Hepatocyte (in vitro differentiated cells): ENCODE data around the gene APC2. TPM values are rescaled to one million over a fixed set of nuclear protein-coding genes. Genes with fewer than 3 reads are reported as not detected.

ENCODE experiments used
- DNase-seq: peaks from one replicate; pipeline ENCODE4 v3.0.0-alpha.2; 2016; ENCODE audit warnings: low spot score
- H2AFZ ChIP-seq: fragments of 200-600 bp; sonication (generic); 2 replicates; pipeline ENCODE4 v1.6.0; 2016; ENCODE audit warnings: antibody characterized with exemption, mild to moderate bottlenecking
- H3K27ac ChIP-seq: fragments of 200-600 bp; sonication (generic); 2 replicates; pipeline ENCODE4 v1.5.1; 2016; ENCODE audit warnings: mild to moderate bottlenecking
- H3K27me3 ChIP-seq: fragments of 200-600 bp; sonication (generic); 2 replicates; pipeline ENCODE4 v1.6.1; 2016
- H3K36me3 ChIP-seq: fragments of 200-600 bp; sonication (generic); replicated peaks from 2 replicates; pipeline ENCODE4 v1.5.1; 2016; ENCODE audit warnings: low read depth; ENCODE audit not compliant: insufficient read depth
- H3K4me1 ChIP-seq: fragments of 200-600 bp; sonication (generic); 2 replicates; pipeline ENCODE4 v1.5.1; 2016; ENCODE audit warnings: mild to moderate bottlenecking, moderate library complexity; ENCODE audit not compliant: insufficient read depth
- H3K4me2 ChIP-seq: fragments of 200-600 bp; sonication (generic); 2 replicates; pipeline ENCODE4 v1.6.0; 2016
- H3K4me3 ChIP-seq: fragments of 200-600 bp; sonication (generic); 2 replicates; pipeline ENCODE4 v1.5.1; 2016; ENCODE audit warnings: mild to moderate bottlenecking
- H3K79me2 ChIP-seq: fragments of 200-600 bp; sonication (generic); 2 replicates; pipeline ENCODE4 v1.6.0; 2017; ENCODE audit warnings: mild to moderate bottlenecking
- H3K9me2 ChIP-seq: fragments of 200-600 bp; sonication (generic); replicated peaks from 2 replicates; pipeline ENCODE4 v1.6.0; 2017; ENCODE audit warnings: mild to moderate bottlenecking; ENCODE audit not compliant: insufficient read depth
- H3K9me3 ChIP-seq: fragments of 200-600 bp; sonication (generic); 2 replicates; pipeline ENCODE4 v1.5.1; 2016; ENCODE audit warnings: low read depth, mild to moderate bottlenecking
- H4K20me1 ChIP-seq: fragments of 200-600 bp; sonication (generic); 2 replicates; pipeline ENCODE4 v1.6.0; 2016; ENCODE audit warnings: mild to moderate bottlenecking; ENCODE audit not compliant: insufficient read depth, poor library complexity, severe bottlenecking
- EZH2 ChIP-seq: fragments of 200-600 bp; sonication (generic); IDR thresholded peaks from 2 replicates; pipeline ENCODE4 v1.6.1; 2016; ENCODE audit warnings: antibody characterized with exemption, mild to moderate bottlenecking, borderline replicate concordance
- EZH2phosphoT487 ChIP-seq: fragments of 200-600 bp; sonication (generic); IDR thresholded peaks from one replicate; pipeline ENCODE4 v1.6.1; 2018; ENCODE audit warnings: antibody characterized with exemption, mild to moderate bottlenecking, low read depth, moderate library complexity; ENCODE audit not compliant: unreplicated experiment, severe bottlenecking
- WGBS: methylation state at CpG from one replicate; pipeline ENCODE4 v1.1.6; 2016; ENCODE audit warnings: low lambda C conversion rate; ENCODE audit errors: missing lambda C conversion rate; 5-methylcytosine and 5-hydroxymethylcytosine counted together
- polyA plus RNA-seq: library from polyadenylated mRNA; unstranded; fragments of >200 nt; fragmentation: Nextera tagmentation; extraction: Ambion mirVana; gene quantifications from 2 replicates; pipeline ENCODE4 v1.2.1, GENCODE V29; 2016
- total RNA-seq: library from RNA; depleted of rRNA; stranded (reverse); fragments of >200 nt; gene quantifications from 2 replicates; pipeline ENCODE4 v1.2.3, GENCODE V29; 2014
- TF ChIP-seq, protein P1 (sequence below): fragments of 200-600 bp; sonication (generic); IDR thresholded peaks from 2 replicates; pipeline ENCODE4 v1.5.1; 2016; ENCODE audit warnings: antibody characterized with exemption, mild to moderate bottlenecking; ENCODE audit not compliant: poor library complexity

APC2 gene
- total and polyA plus RNA-seq, 2 experiments from 2014 or later, result 0.36 to 1.2 TPM

DNA sequence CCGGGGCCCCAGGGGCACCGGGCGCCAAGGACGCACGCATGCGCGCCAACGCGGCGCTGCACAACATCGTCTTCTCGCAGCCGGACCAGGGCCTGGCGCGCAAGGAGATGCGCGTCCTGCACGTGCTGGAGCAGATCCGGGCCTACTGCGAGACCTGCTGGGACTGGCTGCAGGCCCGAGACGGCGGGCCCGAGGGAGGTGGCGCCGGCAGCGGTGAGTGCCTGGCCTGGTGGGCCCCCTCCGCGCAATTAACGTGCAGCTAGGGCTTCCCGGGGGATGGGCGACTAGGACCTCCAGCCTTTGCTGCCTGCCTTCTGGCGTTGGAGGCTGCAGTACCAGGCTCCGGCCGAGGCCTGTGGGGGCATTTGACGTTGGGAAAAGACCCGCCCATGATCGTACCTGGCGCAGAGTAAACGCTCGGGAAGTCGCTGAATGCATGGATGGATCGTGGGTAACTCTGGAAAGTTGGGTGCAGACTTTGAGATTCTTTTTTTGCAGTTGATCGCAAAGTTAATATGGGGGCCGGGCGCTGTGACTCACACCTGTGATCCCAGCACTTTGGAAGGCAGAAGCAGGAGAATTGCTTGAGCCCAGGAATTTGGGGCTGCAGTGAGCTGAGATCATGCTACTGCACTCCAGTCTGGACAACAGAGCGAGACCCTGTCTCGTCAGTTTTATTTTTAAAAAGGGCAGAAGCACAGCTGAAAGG lies 7.3 kb downstream of the APC2 start:
- TF ChIP-seq EZH2 (peak; percentile 47), EZH2phosphoT487 (no peak)
- Histone ChIP-seq H3K9me2 (no peaks in the 10 kb centered on the region), H3K36me3 (no peaks in the 10 kb centered on the region), H3K27me3 (peaks cover 50% of the 10 kb centered on the region), H3K79me2 (no peaks in the 10 kb centered on the region), H4K20me1 (no peaks in the 10 kb centered on the region), H3K4me2 (no peak overlapping the region), H3K4me3 (no peak overlapping the region), H3K27ac (no peak overlapping the region), H3K9me3 (no peaks in the 10 kb centered on the region), H2AFZ (no peak overlapping the region), H3K4me1 (no peaks in the 10 kb centered on the region)
- 40% methylated on average over 35 of the region's 48 CpGs for WGBS
- DNase-seq, result no peak

DNA sequence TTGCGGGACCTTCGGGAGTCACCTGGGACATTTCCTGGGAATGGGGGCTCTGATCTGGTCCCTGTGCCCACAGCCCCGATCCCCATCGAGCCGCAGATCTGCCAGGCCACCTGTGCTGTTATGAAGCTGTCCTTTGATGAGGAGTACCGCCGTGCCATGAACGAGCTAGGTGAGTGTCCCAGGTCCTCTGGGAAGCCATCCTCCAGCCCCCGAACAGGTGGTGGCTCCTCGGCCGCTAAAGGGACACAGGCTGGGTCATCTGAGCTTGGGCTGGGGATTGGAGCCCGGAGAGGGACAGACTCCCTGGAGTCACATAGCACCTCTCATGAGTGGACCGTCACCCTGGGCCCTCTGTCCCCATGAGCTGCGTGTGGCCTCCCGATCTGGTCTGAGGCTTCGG lies 8.0 kb downstream of the APC2 start:
- H3K36me3 ChIP-seq, result no peaks in the 10 kb centered on the region

DNA sequence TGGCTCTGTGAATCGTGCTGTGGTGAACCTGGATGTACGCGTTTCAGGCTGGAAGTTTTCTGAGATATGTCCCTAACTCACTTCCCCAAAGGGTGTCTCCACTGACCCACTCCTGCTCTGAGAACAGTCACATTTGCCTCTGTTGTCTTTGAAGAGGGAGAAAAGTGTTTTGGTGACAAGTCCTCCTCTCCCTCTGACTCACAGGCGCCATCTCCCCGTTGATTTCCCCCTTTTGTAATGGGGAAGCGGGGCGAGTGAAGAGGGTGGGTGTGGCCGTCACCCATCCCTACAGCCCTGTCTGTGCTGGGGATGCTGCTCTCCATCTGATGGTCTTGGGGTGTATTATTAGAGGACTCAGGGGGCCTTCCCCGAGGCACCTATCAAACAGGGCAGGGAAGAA lies 9.6 kb downstream of the APC2 start:
- Histone ChIP-seq H2AFZ (no peak overlapping the region), H4K20me1 (no peaks in the 10 kb centered on the region), H3K9me3 (no peaks in the 10 kb centered on the region), H3K4me1 (no peaks in the 10 kb centered on the region), H3K9me2 (no peaks in the 10 kb centered on the region), H3K27ac (no peak overlapping the region), H3K27me3 (peaks cover 28% of the 10 kb centered on the region), H3K79me2 (no peaks in the 10 kb centered on the region), H3K4me3 (no peak overlapping the region), H3K4me2 (no peak overlapping the region), H3K36me3 (no peaks in the 10 kb centered on the region)
- no peak for DNase-seq
- WGBS, result 75% methylated on average over 9 of the region's 9 CpGs
- TF ChIP-seq, protein P1, sequence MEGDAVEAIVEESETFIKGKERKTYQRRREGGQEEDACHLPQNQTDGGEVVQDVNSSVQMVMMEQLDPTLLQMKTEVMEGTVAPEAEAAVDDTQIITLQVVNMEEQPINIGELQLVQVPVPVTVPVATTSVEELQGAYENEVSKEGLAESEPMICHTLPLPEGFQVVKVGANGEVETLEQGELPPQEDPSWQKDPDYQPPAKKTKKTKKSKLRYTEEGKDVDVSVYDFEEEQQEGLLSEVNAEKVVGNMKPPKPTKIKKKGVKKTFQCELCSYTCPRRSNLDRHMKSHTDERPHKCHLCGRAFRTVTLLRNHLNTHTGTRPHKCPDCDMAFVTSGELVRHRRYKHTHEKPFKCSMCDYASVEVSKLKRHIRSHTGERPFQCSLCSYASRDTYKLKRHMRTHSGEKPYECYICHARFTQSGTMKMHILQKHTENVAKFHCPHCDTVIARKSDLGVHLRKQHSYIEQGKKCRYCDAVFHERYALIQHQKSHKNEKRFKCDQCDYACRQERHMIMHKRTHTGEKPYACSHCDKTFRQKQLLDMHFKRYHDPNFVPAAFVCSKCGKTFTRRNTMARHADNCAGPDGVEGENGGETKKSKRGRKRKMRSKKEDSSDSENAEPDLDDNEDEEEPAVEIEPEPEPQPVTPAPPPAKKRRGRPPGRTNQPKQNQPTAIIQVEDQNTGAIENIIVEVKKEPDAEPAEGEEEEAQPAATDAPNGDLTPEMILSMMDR, result no peak
- TF ChIP-seq EZH2phosphoT487 (no peak), EZH2 (no peak)

More for the DNA sequence above, 8.0 kb downstream of the APC2 start:
- no peaks in the 10 kb centered on the region for H3K9me2 ChIP-seq
- no peaks in the 10 kb centered on the region for H3K9me3 ChIP-seq
- no peak overlapping the region for H3K4me2 ChIP-seq
- 87% methylated on average over 12 of the region's 16 CpGs for WGBS
- TF ChIP-seq, protein P1, result no peak
- TF ChIP-seq EZH2phosphoT487 (no peak), EZH2 (no peak)
- no peak overlapping the region for H3K27ac ChIP-seq
- H3K27me3 ChIP-seq, result peaks cover 43% of the 10 kb centered on the region
- H3K79me2 ChIP-seq, result no peaks in the 10 kb centered on the region
- H3K4me3 ChIP-seq, result no peak overlapping the region
- H3K4me1 ChIP-seq, result no peaks in the 10 kb centered on the region
- no peak overlapping the region for H2AFZ ChIP-seq
- DNase-seq, result no peak
- no peaks in the 10 kb centered on the region for H4K20me1 ChIP-seq
